Gastrocnemius medialis (tissue), 4 donors: ENCODE measurements around the gene ZCWPW1. TPM values are rescaled to one million over a fixed set of nuclear protein-coding genes. Genes with fewer than 3 reads are reported as not detected.
"Not testable (repeated sequence)": the region's sequence is repeated elsewhere in the genome, so short reads cannot be mapped to it uniquely, and the experiment has no call there.

Experiments used
- ATAC-seq, 2 donors: fragments of 150-250 bp; one replicate each; pipeline ENCODE4 v1.9.1; 2016
- DNase-seq, 2 donors: peaks; one replicate each; pipeline ENCODE4 v3.0.0-alpha.2; 2019
- H3K27ac ChIP-seq, 4 donors: fragments of 200-600 bp; sonication (generic); 1 replicate in 1 of 4; 2 replicates in 3 of 4; pipeline ENCODE4 v1.5.1; 2016 to 2018; ENCODE audit warnings: mild to moderate bottlenecking in 2 of 4, moderate library complexity in 1 of 4
- H3K27me3 ChIP-seq, 3 donors: fragments of 200-600 bp; sonication (generic) in 2 of 3; 1 replicate in 1 of 3; 2 replicates in 2 of 3; pipeline versions ENCODE4 v1.5.1 to v1.6.0; 2016 to 2019; ENCODE audit warnings: mild to moderate bottlenecking in 1 of 3, moderate library complexity in 1 of 3
- H3K36me3 ChIP-seq, 2 donors: fragments of 200-600 bp; sonication (generic) in 1 of 2; one replicate each; pipeline ENCODE4 v1.5.1; 2017 to 2018
- H3K4me1 ChIP-seq, 2 donors: fragments of 200-600 bp; sonication (generic) in 1 of 2; one replicate each; pipeline ENCODE4 v1.5.1; 2016 to 2017; ENCODE audit warnings: mild to moderate bottlenecking in 2 of 2
- H3K4me3 ChIP-seq, 4 donors: fragments of 200-600 bp; sonication (generic) in 3 of 4; 1 replicate in 1 of 4; 2 replicates in 3 of 4; pipeline ENCODE4 v1.5.1; 2016 to 2019; ENCODE audit warnings: mild to moderate bottlenecking in 2 of 4
- H3K9me3 ChIP-seq, 3 donors: fragments of 200-600 bp; sonication (generic) in 2 of 3; 1 replicate in 1 of 3; 2 replicates in 2 of 3; pipeline ENCODE4 v1.5.1; 2016 to 2019
- POLR2A ChIP-seq, 2 donors: fragments of 450-650 bp; IDR thresholded peaks; one replicate each; pipeline ENCODE4 v1.6.1; 2017; ENCODE audit warnings: antibody characterized with exemption in 2 of 2, mild to moderate bottlenecking in 2 of 2, moderate library complexity in 2 of 2
- in situ Hi-C, 4 donors: fragments of 200-750 bp; cut with MboI; loops; one replicate each; pipeline versions ENCODE4 v1.15.0 to v1.8.0; 2017; ENCODE audit warnings: low sequenced_read_pairs in 4 of 4
- intact Hi-C: fragments of 100-400 bp; cut with DNase I; formaldehyde crosslinking; loops from one replicate; pipeline ENCODE4 v1.15.1; 2023; ENCODE audit warnings: low total_unique reads
- total RNA-seq, 4 donors: library from RNA; depleted of rRNA; stranded (reverse); fragments of >200 nt; gene quantifications; one replicate each; pipeline versions ENCODE4 v1.1.0 to v1.2.3, GENCODE V29; 2016
- TF ChIP-seq, protein P1 (sequence below), 5 experiments: fragments of 450-650 bp in 3 of 5; fragments of 200-600 bp in 2 of 5; sonication (generic) in 2 of 5; IDR thresholded peaks in 4 of 5; conservative IDR thresholded peaks in 1 of 5; 1 replicate in 4 of 5; 2 replicates in 1 of 5; pipeline ENCODE4 v1.5.1; 2016 to 2019; ENCODE audit warnings: antibody characterized with exemption in 5 of 5, mild to moderate bottlenecking in 3 of 5, moderate library complexity in 3 of 5

The ZCWPW1 gene
- total RNA-seq, 4 donors from 2014 or later: 1.6 to 8.5 (median 2.7) TPM

- intact Hi-C loops: no loop called here
- Histone ChIP-seq H3K27ac (no peak overlapping the region), H3K4me1 (peaks cover 0 to 5% of the 10 kb centered on the region in 2 donors), H3K27me3 (no peaks in the 10 kb centered on the region), H3K4me3 (no peak overlapping the region), H3K36me3 (peaks cover 0 to 18% of the 10 kb centered on the region in 2 donors), H3K9me3 (no peaks in the 10 kb centered on the region)
- TF ChIP-seq, protein P1, sequence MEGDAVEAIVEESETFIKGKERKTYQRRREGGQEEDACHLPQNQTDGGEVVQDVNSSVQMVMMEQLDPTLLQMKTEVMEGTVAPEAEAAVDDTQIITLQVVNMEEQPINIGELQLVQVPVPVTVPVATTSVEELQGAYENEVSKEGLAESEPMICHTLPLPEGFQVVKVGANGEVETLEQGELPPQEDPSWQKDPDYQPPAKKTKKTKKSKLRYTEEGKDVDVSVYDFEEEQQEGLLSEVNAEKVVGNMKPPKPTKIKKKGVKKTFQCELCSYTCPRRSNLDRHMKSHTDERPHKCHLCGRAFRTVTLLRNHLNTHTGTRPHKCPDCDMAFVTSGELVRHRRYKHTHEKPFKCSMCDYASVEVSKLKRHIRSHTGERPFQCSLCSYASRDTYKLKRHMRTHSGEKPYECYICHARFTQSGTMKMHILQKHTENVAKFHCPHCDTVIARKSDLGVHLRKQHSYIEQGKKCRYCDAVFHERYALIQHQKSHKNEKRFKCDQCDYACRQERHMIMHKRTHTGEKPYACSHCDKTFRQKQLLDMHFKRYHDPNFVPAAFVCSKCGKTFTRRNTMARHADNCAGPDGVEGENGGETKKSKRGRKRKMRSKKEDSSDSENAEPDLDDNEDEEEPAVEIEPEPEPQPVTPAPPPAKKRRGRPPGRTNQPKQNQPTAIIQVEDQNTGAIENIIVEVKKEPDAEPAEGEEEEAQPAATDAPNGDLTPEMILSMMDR (IDR thresholded peaks at IDR 0.05 in 4 of 5, conservative IDR thresholded peaks at IDR 0.05 in 1 of 5): no peak
- TF ChIP-seq POLR2A (IDR thresholded peaks at IDR 0.05): no peak
- DNase-seq: no peak
- in situ Hi-C loops: no loop called here
- ATAC-seq: no peak
Measured at GRCh38 chr7:100367251-100367620, 61.3 kb downstream of the ZCWPW1 start.

- no peak for TF ChIP-seq POLR2A (IDR thresholded peaks at IDR 0.05)
- TF ChIP-seq, protein P1 (IDR thresholded peaks at IDR 0.05 in 4 of 5, conservative IDR thresholded peaks at IDR 0.05 in 1 of 5): no peak
- no peak overlapping the region for H3K27ac ChIP-seq
- H3K4me1 ChIP-seq: peaks cover 0 to 5% of the 10 kb centered on the region in 2 donors
- intact Hi-C loops (no loop called here), in situ Hi-C loops (no loop called here)
- H3K9me3 ChIP-seq: no peaks in the 10 kb centered on the region
- no peak for ATAC-seq
- H3K4me3 ChIP-seq: no peak overlapping the region
- no peak for DNase-seq
- no peaks in the 10 kb centered on the region for H3K27me3 ChIP-seq
- peaks cover 0 to 24% of the 10 kb centered on the region in 2 donors for H3K36me3 ChIP-seq
Measured at GRCh38 chr7:100366411-100367250, 61.9 kb downstream of the ZCWPW1 start.

DNA sequence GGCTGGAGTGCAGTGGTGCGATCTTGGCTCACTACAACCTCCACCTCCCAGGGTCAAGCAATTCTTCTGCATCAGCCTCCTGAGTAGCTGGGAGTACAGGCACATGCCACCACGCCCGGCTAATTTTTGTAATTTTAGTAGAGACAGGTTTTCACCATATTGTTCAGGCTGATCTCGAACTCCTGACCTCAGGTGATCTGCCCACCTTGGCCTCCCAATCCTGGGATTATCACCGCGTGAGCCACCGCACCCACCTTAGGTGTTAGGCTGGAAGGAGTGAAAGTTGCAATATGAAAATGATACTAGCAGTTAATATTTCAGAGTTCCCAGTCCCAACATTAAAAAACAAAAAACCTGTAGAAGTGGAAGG lies 62.5 kb downstream of the ZCWPW1 start:
- H3K4me3 ChIP-seq, H3K27me3 ChIP-seq, DNase-seq, in situ Hi-C loops, ATAC-seq, H3K4me1 ChIP-seq, intact Hi-C loops, H3K27ac ChIP-seq, H3K9me3 ChIP-seq: not testable (repeated sequence)
- H3K36me3 ChIP-seq: peaks cover 0 to 30% of the 10 kb centered on the region in 2 donors

GRCh38 chr7:100364480-100364879 lies 64.0 kb downstream of the ZCWPW1 start:
- no peaks in the 10 kb centered on the region for H3K27me3 ChIP-seq
- H3K4me1 ChIP-seq: peaks cover 0 to 5% of the 10 kb centered on the region in 2 donors
- ATAC-seq (no peak), DNase-seq (no peak)
- intact Hi-C loops (no loop called here), in situ Hi-C loops (no loop called here)
- H3K4me3 ChIP-seq: no peak overlapping the region
- TF ChIP-seq POLR2A (IDR thresholded peaks at IDR 0.05): no peak
- TF ChIP-seq, protein P1 (IDR thresholded peaks at IDR 0.05 in 4 of 5, conservative IDR thresholded peaks at IDR 0.05 in 1 of 5): no peak
- no peaks in the 10 kb centered on the region for H3K9me3 ChIP-seq
- peaks cover 0 to 45% of the 10 kb centered on the region in 2 donors for H3K36me3 ChIP-seq
- H3K27ac ChIP-seq: no peak overlapping the region

GRCh38 chr7:100363797-100364196 lies 64.7 kb downstream of the ZCWPW1 start:
- H3K27me3 ChIP-seq, intact Hi-C loops, in situ Hi-C loops, H3K9me3 ChIP-seq, H3K4me1 ChIP-seq, ATAC-seq, H3K27ac ChIP-seq, DNase-seq, H3K4me3 ChIP-seq: not testable (repeated sequence)
- peaks cover 0 to 52% of the 10 kb centered on the region in 2 donors for H3K36me3 ChIP-seq
